GM21619 (cell line): ENCODE results near the gene TRMU.

Experiments
- ATAC-seq: cut with Tn5 transposase; IDR thresholded peaks from one replicate; pipeline ENCODE4 v1.9.1; 2021; ENCODE audit not compliant: unreplicated experiment

The TRMU gene

GRCh38 chr22:46336119-46337078 is 885 bp downstream of the TRMU start:
- peak; percentile 13 for ATAC-seq

- no peak for ATAC-seq
Observed at GRCh38 chr22:46337870-46338269, 2.4 kb downstream of the TRMU start.

- ATAC-seq: no peak
Observed at GRCh38 chr22:46338636-46339035, 3.1 kb downstream of the TRMU start.

- ATAC-seq: no peak
Observed at GRCh38 chr22:46339956-46340355, 4.4 kb downstream of the TRMU start.

GRCh38 chr22:46340676-46341075 is 5.2 kb downstream of the TRMU start:
- no peak for ATAC-seq

- no peak for ATAC-seq
Observed at GRCh38 chr22:46346680-46347405, 11.3 kb downstream of the TRMU start.

- ATAC-seq: no peak
Observed at GRCh38 chr22:46347646-46348045, 12.1 kb downstream of the TRMU start.

GRCh38 chr22:46348099-46348695 is 12.7 kb downstream of the TRMU start:
- no peak for ATAC-seq

- ATAC-seq: no peak
Observed at GRCh38 chr22:46349238-46349637, 13.7 kb downstream of the TRMU start.

- no peak for ATAC-seq
Observed at GRCh38 chr22:46349681-46350080, 14.2 kb downstream of the TRMU start.

GRCh38 chr22:46350121-46350520 is 14.6 kb downstream of the TRMU start:
- ATAC-seq: no peak

- no peak for ATAC-seq
Observed at GRCh38 chr22:46350646-46351045, 15.1 kb downstream of the TRMU start.

- ATAC-seq: no peak
Observed at GRCh38 chr22:46351131-46351735, 15.7 kb downstream of the TRMU start.

- no peak for ATAC-seq
Observed at GRCh38 chr22:46351767-46352166, 16.3 kb downstream of the TRMU start.

GRCh38 chr22:46352276-46352675 is 16.8 kb downstream of the TRMU start:
- ATAC-seq: no peak

GRCh38 chr22:46352691-46353386 is 17.3 kb downstream of the TRMU start:
- no peak for ATAC-seq

GRCh38 chr22:46353483-46354105 is 18.1 kb downstream of the TRMU start:
- no peak for ATAC-seq

GRCh38 chr22:46354176-46354992 is 18.9 kb downstream of the TRMU start:
- no peak for ATAC-seq

- ATAC-seq: no peak
Observed at GRCh38 chr22:46354993-46355305, 19.4 kb downstream of the TRMU start.
